GM10847 (cell line): Measurements from ENCODE around the gene PGP.
A peak's percentile ranks its signal among the peaks of the same experiment; 100 is the strongest.

ENCODE experiments used
- POLR2A ChIP-seq: IDR thresholded peaks from 2 replicates; pipeline ENCODE4 v1.6.1; 2011; ENCODE audit not compliant: insufficient read length; ENCODE audit errors: extremely low read depth

The PGP gene

DNA sequence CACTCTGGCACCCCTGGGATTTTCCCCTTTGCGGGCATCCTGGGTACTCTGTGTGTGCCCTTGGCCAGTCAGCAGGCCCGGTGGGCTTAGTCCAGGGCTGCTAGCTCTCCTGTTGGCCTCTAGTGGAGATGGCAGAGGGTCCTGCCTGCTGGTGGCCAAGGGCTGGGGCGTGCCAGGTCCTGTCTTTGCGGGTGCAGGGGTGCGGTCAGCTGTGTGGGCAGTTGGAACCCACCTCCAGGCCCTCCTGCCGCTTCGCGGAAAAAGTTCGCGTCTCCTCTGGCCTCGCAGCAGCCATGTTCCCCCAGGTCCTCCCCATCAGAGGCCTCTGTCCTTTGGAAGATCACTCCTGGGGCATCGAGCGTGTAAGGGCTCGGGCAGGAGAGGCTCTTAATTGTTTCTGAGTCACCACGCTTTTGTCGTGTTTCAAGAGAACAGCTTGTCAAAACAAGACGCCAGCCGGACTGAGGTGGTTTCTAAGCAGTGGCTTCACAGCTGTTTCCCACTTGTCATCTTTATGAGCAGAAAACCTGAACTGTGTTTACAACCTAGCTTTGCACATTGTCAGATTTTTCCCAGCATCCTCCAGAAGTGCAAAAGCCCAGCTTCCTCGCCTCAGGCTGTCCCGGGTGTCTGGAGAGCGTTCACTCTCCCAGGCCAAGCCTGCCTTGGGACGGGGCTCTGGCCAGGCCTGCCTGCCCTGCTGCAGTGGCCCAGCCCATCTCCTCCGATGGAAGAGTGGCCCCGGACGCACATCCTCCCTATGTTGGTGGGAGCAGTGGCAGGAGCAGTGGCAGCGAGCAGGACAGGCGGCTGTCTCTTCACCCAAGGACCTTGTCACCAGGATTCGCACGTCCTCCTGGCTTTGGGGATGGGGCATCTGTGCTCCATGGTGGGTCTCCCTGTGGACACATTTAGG lies 16.6 kb upstream of the PGP start:
- TF ChIP-seq POLR2A, result no peak

DNA sequence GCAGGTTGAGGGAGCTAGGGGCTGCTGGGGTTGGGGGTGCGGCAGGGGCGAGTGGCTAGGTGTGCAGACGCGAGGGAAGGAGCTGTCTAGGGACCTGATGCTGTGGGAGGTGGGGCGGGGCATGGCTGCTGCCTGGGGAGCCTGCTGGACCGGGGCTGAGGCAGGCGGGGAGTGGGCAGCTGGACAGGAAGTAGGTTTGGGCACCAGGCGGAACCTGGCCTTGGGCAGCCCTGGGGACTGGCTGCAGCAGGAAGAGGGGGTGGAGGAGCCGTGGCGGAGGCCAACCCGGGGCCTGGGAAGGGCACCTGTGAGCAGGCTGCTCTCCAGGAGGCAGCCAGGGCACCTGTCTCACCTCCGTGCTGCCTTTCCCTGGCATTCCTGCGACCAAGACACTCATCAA lies 15.7 kb upstream of the PGP start:
- TF ChIP-seq POLR2A, result no peak

DNA sequence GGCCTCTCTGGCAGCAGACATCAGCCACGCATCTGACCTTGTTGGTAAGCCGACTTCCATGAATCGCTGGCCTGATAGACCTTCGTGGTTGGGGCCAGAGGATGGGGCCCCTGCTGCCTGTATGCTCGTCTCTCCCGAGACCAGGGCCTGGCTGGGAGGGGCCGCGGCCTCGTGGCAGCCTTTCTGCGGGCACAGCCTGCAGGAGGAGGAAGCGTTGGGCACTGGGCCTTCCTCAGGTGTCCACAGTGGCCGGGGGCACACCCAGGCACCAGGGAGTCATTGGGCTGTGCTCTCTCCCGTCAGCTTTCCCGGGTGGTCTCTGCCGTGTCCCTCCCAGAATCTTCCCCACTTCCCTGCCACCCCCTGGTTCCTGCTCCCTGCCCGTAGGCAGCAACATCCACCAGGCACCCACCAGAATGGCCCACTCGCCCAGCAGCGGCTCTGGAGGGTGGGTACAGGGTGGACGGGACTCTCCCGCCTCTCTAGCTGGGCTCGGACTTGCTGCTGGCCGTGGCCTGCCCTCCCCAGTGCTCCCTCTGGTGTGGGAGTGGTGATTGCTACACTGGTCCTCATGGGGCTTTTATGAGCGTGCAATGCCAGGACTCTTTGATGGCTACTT lies 15.1 kb upstream of the PGP start:
- TF ChIP-seq POLR2A, result no peak

DNA sequence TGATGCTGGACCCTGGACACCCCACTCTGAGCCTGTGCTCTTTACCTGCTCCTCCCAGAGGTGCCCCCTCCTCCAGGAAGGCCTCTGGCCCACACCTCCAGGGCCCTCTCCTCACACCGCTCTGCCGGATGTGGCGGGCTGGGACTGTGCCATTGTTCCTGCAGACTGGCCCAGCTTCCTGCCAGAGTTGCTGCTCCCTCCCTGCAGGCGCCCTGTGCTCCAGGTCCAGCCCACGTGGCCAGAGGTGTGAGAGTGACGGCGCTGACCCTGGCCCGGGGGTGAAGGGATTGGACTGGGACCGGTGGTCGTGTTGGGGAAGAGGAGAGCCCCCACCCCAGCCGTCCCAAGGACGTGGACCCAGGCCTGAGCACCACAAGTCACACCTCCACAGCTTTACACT lies 14.5 kb upstream of the PGP start:
- no peak for TF ChIP-seq POLR2A

DNA sequence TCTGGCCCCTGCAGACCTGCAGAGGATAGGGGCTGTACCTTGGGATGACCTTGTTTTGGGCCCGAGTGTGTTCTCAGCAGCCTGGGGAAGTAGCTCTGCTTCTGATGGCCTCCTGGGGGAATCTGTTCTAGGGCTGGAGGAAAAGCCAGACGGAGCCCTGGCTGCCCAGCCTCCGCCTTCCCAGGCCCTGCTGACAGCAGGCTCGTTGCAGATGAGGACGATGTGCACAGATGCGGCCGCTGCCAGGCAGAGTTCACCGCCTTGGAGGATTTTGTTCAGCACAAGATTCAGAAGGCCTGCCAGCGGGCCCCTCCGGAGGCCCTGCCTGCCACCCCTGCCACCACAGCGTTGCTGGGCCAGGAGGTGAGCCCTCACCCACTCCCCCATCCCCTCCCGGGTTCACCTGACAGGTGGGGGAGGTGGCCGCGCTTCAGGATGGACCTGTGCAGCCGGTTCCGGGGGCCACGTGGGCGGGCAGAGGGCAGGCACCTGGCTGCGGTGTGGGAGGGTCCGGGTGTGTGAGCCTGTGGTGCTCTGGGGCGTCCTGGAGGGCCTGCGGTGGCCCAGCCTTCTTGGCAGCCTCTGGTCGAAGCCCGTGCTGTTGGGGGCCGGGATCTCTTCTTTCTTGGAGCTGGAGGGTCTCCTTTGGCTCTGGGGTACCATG lies 13.7 kb upstream of the PGP start:
- no peak for TF ChIP-seq POLR2A

DNA sequence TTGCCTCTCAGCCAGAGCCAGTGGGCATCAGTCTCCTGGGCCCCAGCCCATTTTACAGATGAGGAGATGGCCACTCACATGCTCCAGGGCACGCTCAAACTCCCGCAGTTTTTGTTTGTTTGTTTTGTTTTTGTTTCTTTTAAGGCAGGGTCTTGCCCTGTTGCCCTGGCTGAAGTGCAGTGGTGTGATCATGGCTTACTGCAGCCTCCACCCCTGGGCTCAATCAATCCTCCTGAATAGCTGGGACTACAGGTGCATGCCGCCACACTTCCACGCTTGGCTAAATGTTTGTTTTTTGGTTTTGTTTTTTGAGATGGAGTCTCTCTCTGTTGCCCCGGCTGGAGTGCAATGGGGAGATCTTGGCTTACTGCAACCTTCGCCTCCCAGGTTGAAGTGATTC lies 12.3 kb upstream of the PGP start:
- no peak for TF ChIP-seq POLR2A

DNA sequence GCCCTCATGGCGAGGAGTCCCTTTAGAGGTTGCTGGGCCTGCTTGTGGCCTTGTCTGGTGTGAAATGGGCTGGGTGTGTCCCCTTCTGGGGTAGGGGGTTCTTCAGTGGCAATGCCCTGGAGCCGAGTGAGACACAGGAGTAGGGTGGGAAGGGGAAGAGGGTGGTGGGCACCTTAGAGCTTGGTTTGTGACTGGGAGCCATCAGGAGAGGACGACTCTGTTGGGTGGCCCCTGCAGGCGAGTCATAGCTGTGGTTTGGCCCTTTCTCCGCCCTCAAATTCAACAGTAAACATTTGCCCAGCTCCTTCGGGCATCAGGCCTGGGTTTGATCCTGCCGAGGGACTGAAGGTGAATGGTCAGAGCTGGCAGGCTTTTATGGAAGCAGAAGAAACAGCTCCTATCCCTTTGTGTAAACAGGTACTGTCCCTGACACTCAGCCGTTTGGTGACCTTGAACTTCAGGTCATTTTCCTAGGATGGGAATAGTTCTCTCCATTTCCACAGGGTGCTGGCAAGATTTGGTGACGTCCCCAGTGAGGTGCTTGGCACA lies 11.7 kb upstream of the PGP start:
- no peak for TF ChIP-seq POLR2A

DNA sequence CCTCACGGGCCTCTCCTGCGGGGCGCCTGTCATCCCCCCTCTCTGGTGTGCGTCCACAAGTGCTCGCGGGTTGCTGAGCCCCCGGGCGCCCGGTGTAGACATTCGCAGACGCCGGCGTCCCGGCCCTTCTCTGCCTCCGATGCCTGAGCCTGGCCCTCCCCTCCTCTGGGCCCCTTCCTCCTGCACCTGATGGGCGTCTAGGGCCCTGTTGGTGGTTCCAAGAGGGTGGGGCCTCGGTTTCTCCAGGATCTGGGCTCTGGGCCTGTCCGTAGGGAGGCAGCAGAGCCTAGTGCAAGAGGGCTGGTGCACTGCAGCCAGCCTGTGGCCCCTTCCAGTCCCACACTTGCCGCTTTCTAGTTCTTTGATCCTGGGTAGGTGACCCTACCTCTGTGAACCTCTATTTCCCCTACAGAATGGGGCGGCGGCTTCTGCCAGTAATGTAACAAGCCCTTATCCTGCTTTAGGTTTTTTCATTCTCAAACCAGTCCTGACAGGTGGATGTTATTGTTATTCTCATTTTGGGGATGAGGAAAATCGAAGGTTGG lies 9.4 kb upstream of the PGP start:
- no peak for TF ChIP-seq POLR2A

DNA sequence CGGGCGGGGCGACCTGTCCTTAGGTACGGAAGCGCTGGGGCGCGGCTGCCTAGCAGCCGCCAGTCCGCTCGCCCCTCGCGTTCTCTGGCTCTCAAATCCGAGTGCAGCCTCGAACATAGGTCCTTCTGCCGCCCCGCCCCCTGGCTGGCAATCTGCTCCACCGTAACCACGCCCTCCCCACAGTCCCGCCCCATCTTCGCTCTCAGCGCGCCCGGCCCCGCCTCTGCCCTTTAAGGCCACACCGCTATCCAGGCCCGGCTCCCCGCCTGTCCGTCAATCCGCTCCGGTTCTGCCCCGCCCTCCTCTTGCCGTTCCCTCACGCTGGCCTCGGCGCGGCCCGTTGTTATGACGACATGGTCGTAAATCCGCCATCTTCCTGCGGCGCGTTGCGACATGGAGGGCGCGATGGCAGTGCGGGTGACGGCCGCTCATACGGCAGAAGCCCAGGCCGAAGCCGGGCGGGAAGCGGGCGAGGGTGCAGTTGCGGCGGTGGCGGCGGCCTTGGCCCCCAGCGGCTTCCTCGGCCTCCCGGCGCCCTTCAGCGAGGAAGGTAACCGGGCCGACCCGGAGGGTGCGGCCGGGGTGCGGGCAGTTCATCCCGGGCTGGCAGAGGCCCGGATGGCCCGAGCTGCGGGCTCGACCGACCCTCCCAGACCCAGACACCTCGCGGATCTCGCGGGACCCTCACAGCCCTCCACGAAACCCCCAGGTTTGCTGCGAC lies 8.7 kb upstream of the PGP start, which contains the start of gene E4F1:
Gene E4F1 (plus strand): TSS at position 371 of the 721 bp plus-strand sequence. CDS start 23 bp downstream, at position 394.
- TF ChIP-seq POLR2A, result peak; percentile 97

DNA sequence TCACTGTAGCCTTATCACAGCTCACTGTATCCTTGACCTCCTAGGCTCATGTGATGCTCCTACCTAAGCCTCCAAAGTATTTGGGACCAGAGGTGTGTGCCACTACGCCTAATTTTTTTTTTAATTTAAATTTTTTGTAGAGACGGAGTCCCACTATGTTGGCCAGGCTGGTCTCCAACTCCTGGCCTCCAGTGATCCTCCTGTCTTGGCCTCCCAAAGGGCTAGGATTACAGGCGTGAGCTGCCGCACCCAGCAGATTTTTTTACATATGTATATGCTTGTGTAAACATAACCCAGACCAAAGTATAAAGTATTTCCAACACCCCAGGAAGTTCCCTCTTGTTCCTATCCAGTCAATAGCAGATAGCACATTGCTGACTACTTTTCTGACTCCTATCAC lies 1.7 kb upstream of the PGP start:
- no peak for TF ChIP-seq POLR2A

DNA sequence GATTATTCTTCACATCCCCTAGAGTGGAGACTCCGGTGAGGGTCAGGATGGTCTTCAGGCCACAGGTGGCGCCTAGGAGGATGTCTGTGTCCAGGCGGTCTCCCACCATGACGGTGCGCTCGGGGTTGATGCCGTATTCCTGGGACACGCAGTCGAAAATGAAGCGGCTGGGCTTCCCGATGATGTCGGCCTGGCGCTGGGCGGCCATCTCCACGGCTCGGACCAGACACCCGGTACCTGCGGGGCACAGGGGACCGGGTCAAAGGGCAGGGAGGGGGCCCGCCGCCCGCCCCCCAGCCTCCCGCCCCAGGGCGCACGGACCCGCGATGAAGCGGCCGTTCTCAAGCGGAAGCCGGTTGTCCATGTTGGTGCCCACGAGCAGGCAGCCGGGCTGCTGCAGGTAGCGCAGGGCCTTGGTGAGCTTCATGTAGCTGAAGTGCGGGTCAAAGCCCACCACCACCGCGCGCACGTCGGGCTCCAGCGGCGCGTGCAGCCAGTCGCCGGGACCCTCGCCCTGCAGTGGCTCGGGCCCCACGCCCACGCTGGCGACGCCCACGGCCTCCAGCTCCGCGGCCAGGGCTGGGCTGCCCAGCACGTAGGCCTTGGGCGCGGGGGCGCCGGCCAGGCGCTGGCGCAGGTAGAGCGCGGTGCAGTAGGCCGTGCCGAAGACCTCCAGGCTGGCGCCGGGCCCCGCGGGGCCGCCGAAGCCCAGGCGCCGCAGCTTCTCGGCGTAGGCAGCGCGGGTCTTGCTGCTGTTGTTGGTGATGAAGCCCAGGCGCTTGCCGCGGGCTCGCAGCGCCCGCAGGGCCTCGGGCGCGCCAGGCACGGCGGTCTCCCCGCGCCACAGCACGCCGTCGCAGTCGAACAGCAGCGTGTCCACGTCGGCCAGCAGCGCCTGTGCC lies 572 bp downstream of the PGP start:
- no peak for TF ChIP-seq POLR2A

DNA sequence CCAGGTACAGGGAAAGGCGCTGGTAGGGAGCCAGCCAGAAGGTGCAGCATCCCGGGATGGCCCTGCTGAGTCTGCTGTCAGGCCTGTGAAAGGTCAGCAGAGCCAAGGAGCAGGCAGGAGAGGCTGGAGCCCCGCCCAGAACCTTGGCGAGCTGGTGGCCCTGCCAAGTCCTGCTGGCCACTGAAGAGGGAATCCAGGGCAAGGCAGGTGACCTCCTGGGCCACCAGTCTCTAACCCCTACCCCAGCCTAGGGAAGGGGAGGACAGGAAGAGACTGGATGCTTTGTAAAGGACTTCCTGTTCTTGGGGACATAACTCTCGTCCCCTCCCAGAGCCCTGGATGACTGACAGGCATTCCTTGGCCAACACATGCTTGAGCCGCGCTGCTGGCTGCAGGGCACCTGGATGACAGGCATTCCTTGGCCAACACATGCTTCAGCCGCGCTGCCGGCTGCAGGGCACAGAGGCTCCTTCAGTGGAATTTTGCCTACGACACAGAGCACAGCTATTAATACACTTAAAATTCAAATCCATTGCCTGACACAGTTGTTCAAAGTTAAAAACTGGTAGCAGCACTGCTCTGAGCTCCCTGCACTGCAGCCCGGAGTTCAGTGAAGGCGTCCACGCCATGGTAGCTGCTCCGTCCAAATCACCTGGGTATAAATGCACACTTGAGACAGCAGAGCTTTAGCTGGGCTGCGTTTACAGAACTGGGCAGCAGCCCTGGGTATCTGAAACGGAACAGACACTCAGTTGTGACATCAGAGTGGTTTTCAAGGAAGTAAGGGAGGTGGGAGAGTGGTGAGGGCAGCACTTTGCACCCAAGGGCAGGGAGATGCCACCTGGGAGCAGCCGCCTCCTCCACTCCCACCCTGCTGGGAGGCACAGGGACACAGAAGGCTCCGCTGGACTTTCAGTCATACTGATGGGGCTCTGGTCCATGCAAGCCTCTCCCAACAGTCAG lies 2.0 kb downstream of the PGP start:
- TF ChIP-seq POLR2A, result no peak

DNA sequence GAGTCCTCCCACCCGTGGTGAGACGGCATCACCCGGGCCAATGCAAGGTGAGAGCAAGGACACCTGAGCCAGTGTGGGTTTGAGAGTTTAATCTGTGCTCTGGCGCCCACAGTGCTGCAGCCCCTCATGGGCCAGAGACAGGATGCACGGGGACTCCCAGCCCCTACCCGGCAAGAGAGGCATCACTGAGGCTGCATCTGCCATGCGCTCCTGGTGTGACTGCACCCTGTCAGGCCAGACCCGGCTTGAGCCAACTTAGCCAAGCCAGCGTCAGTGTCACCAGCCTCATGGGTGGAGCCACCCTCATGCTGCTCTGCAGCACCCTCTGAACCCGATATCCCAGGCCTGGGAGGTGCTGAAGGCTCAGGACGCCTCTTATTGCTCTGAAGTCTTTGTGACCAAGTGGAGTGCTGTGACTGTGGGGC lies 2.7 kb downstream of the PGP start:
- no peak for TF ChIP-seq POLR2A
